GM06990 (cell line): Measurements from ENCODE around the gene LCN12.

Experiments used
- DNase-seq: peaks from one replicate; pipeline ENCODE4 v3.0.0-alpha.2; 2011; ENCODE audit not compliant: insufficient read length; ENCODE audit errors: extremely low read depth
- H3K27me3 ChIP-seq: replicated peaks from 2 replicates; pipeline ENCODE4 v1.6.0; 2011; ENCODE audit warnings: low read length; ENCODE audit not compliant: control insufficient read depth, insufficient read depth
- H3K36me3 ChIP-seq: 2 replicates; pipeline ENCODE4 v1.5.1; 2011; ENCODE audit warnings: low read length; ENCODE audit not compliant: control insufficient read depth, insufficient read depth
- H3K4me3 ChIP-seq: replicated peaks from 2 replicates; pipeline ENCODE4 v1.5.1; 2011; ENCODE audit warnings: low read depth, mild to moderate bottlenecking, control low read depth, low read length
- TF ChIP-seq, protein P1 (sequence below): IDR thresholded peaks from 2 replicates; pipeline ENCODE4 v1.5.1; 2011; ENCODE audit warnings: low read length, control low read depth, mild to moderate bottlenecking, inconsistent platforms; ENCODE audit not compliant: insufficient read depth, poor library complexity, severe bottlenecking

LCN12 gene

DNA sequence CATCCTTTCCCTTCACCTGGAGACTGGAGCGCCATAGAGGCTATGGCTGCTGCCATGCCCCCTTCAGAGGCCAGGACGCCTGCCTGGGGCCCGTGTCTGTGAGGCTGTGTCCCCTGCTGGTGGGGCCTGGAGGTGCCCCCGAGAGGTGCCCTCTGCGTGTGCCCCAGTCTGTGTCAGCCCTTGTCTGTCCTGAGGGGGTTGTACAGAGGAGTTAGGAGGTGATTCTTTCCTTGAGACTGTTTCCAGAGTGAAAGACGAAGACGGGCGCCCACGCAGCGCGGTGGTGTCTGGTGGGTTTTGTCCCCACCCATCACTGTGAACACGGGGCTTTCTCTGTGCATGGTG, 41.2 kb upstream of the LCN12 start:
- Histone ChIP-seq H3K4me3 (no peak overlapping the region), H3K27me3 (no peaks in the 10 kb centered on the region), H3K36me3 (peaks cover 38% of the 10 kb centered on the region)
- TF ChIP-seq, protein P1, sequence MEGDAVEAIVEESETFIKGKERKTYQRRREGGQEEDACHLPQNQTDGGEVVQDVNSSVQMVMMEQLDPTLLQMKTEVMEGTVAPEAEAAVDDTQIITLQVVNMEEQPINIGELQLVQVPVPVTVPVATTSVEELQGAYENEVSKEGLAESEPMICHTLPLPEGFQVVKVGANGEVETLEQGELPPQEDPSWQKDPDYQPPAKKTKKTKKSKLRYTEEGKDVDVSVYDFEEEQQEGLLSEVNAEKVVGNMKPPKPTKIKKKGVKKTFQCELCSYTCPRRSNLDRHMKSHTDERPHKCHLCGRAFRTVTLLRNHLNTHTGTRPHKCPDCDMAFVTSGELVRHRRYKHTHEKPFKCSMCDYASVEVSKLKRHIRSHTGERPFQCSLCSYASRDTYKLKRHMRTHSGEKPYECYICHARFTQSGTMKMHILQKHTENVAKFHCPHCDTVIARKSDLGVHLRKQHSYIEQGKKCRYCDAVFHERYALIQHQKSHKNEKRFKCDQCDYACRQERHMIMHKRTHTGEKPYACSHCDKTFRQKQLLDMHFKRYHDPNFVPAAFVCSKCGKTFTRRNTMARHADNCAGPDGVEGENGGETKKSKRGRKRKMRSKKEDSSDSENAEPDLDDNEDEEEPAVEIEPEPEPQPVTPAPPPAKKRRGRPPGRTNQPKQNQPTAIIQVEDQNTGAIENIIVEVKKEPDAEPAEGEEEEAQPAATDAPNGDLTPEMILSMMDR, result peak; percentile 17
- DNase-seq, result no peak

DNA sequence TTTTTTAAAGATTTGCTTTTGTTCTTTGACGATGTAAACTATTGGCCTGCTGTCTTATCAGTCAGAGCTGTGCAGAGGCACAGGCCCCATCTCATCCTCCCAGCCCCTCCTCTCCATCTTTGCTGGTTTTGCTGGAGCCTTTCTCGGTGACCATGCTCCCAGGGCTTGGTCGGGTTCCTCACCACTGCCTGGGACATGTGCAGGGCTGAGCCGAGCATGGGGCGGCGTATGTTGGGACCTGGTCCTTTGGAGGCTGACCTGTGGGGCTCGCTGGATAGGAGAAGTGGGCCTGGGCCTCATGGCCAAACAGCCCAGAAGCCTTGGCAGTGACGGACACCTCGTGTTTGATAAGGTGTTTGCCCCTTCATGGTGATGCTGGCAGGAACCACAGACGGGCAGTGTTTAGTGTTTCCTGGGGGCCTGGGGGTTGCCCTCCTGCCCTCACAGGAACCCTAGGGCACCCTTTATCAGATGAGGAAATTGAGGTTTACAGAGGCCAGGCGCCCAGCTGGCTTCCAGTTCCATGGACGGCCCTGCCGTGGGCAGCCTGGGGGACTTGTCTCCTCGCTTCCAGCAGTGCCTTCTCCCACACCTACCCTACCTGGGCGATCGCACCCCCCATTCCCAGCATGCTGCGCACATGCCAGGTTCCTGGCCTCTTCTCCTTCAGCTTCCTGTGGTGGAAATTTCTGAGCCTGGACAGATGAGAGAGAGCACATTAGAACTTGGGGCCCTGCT, 38.2 kb upstream of the LCN12 start:
- TF ChIP-seq, protein P1, result no peak
- no peaks in the 10 kb centered on the region for H3K27me3 ChIP-seq
- peaks cover 30% of the 10 kb centered on the region for H3K36me3 ChIP-seq
- no peak for DNase-seq
- H3K4me3 ChIP-seq, result no peak overlapping the region

DNA sequence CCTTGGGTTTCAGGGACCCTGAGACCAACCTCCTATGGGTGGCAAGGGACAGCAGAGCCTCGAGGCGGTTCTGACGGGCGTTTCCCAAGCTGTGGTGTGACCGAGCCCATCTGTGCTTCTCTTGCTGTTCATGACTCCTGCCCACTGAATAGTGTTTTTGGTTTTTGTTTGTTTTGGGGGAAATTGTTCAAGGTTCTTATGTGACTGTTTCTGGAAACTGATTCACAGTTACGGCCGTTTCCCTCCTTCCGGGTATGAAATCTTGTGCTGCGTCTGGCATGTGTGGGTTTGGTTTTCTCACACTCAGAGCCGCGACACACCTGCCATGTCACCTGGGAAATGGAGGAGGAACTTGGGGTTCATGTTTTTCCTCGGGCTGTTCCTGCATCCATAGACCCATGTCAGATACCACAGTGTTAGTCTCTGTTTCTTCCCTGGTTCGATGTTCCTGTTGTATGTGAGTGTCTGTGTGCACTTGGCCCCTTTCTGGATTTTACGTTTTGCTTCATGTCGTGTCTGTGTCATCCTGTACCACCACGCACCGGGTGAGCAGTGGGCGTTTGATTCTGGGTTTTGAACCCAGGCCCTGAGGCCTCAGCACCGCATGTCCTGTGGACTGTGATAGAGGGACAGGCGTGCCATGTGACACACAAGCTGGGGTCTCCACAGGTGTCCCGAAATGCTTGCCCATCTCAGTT, 36.3 kb upstream of the LCN12 start:
- no peaks in the 10 kb centered on the region for H3K27me3 ChIP-seq
- H3K4me3 ChIP-seq, result no peak overlapping the region
- H3K36me3 ChIP-seq, result peaks cover 29% of the 10 kb centered on the region
- no peak for DNase-seq
- TF ChIP-seq, protein P1, result no peak

DNA sequence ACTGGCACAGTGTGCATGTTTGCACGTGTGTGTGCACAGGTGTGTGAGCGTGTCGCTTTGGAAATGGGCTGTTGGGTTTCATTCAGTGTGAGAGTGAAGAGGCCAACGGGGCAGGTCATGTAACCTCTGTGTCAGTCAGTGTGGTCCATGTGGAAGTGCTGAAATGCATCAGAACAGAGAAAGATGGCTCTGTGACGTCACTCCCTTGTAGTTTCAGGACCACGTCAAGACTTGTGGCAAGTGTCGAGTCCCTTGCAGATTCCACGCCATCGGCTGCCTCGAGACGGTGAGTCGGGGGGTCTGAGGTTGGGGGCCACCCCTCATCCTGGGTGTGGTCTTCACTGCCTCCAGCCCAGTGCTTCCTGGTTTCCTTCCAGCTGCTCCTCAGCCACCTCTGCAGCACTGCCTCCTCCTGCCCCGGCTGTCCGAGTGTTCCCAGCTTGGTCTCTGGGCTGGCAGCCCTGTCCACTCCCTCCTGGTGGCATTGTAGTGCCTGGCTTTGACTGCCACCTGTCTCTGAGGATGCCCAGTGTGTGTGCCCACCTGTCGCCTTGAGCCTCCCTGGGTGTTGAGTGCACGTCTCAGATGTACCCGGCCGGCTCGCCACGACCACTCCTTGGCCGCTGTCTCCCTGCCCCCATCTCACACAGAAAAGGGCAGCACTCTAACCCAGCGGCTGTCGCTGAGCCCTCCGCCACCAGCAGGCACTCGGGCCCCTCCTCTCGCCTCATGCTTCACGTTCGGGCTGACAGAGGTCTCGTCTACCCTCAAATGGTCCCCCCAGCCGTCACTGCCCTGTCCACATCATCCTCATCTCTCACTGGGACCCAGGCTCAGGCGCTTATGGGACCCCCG, 35.5 kb upstream of the LCN12 start:
- Histone ChIP-seq H3K27me3 (no peaks in the 10 kb centered on the region), H3K4me3 (no peak overlapping the region), H3K36me3 (peaks cover 32% of the 10 kb centered on the region)
- DNase-seq, result no peak
- TF ChIP-seq, protein P1, result no peak

DNA sequence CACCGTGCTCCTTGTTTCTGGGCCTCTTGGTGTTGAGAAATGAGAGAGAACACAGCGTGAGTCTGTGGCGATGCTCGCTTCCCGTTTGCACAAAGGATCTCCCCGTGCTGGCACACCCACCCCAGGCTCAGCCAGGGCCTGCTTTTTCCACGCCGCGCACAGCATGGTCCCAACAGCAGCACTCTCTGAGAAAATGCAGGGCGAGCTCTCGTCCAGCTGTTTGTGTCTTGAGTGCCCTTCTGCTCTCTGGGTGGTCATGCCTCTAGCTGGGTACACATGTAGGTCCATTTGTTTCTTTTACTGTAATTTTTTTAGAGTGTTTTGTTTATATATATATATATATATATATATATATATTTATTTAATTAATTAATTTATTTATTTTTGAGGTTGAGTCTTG, 34.2 kb upstream of the LCN12 start:
- H3K36me3 ChIP-seq, result peaks cover 33% of the 10 kb centered on the region
- DNase-seq, result no peak
- TF ChIP-seq, protein P1, result no peak
- no peaks in the 10 kb centered on the region for H3K27me3 ChIP-seq
- no peak overlapping the region for H3K4me3 ChIP-seq
